ENCODE measurements around the gene ANKS1B.
A peak's percentile ranks its signal among the peaks of the same experiment; 100 is the strongest.
"Not testable (repeated sequence)": the region's sequence is repeated elsewhere in the genome, so short reads cannot be mapped to it uniquely, and the experiment has no call there.

The ANKS1B gene

GRCh38 chr12:99686142-99686541 lies 298.6 kb downstream of the ANKS1B start:
- no peak for DNase-seq

- DNase-seq, result no peak
These were observed 304.5 kb downstream of the ANKS1B start for GRCh38 chr12:99680276-99680675.

DNA sequence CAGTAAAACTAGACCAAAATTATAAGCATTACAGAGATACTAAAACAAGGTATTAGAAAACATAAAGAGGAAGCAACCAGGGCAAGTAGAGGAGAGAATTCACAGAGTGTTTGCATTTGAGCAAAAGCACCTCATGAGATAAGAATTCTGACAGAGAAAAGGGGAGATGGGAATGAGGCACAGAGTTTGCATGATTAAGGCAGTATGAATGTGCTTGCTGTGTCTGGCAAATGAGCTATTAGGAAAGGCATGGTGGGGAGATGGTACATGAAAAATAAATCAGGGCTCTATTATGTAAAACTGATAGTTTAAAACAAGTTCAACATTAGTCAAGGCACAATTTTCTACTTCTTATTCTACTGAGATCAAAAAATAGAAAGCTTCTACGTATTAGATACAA lies 314.1 kb downstream of the ANKS1B start:
- DNase-seq, result peak; percentile 85

DNA sequence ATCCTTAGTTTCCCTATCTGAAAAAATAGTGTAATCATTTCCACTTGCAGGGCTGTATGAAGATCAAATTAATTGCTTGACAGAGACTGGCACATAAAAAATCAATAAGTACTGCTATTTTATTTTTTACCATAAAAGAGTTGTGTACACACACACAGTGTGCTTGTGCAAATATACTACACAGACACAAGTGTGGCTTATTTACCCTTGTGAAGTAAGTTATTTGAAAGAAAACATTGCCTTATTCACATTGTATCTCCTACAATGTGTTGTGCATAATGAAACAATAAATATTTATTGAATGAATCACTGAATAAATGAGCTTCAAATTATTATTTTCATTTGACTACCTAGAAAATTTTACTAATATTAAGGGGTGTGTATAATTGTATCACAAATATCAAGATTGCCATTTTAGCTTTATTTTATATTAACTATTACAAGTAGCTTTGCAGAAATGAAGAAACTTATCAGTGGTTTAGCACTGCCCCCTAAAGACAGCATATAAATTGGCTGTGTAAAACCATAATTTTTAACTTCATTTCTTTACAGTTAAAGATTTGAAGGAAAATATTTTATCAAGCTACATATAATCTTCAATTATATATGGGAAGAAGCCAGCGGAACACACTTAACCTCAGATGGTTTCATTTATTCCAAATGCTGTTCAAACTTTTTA lies 325.9 kb downstream of the ANKS1B start:
- peak; percentile 4 for DNase-seq

- DNase-seq, result no peak
These were observed 335.2 kb downstream of the ANKS1B start for GRCh38 chr12:99649551-99649950.

DNA sequence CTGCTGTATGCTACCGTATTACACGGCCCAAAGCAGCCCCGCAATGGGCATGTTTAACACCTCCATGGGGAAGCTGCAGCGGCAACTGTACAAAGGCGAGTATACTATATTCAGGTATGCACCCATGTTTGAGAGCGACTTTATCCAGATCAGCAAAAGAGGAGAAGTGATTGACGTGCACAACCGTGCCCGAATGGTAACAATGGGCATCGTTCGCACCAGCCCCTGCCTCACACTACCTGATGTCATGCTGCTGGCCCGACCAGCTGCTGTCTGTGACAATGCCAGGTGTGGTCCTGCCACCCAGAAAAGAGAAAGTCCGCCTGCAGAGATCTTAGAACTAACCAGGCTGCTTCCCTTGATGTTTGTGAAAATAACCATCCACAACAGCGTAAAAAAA lies 336.6 kb downstream of the ANKS1B start:
- no peak for DNase-seq

GRCh38 chr12:99647453-99647852 lies 337.3 kb downstream of the ANKS1B start, which contains the start of gene GARIN6:
Gene GARIN6, plus strand, starts transcription at chr12:99647753. Its CDS starts 422 bp downstream, at chr12:99648175.
- no peak for DNase-seq

DNA sequence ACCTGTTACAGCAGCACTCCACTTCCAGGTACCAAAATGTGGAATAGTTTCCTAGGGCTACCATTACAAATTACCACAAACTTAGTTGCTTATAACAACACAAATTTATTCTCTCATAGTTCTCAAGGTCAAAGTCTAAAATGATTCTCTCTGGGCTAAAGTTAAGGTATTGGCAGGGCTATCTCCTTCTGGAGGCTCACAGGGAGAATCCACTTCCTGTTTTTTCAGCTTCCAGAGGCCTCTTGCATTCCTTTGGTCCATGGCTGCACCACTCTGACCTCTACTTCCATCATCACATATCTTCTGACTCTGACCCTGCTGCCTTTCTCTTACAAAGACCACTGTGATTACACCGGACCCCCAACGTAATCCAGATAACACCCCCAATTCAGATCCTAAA lies 340.1 kb downstream of the ANKS1B start:
- DNase-seq, result no peak

DNA sequence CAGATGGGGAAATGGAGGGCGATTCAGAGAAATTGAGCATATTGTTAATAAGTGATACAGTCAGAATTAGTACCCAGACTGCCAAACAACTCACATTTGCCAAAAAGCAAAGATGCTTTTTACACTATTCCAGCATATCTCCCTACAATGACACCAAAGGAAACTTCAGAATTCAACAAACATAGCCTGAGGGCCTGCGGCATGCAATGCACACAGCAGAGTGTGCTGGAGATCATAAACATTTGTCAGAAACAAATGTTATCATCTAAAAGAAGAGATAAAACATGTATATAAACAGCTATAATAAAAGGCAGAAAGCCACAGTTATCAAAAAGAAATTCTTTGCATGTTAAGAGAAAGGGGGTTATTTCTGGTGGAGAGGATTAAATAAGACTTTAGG lies 357.3 kb downstream of the ANKS1B start:
- DNase-seq, result peak; percentile 16

GRCh38 chr12:99624591-99624990 lies 360.1 kb downstream of the ANKS1B start:
- DNase-seq, result not testable (repeated sequence)

DNA sequence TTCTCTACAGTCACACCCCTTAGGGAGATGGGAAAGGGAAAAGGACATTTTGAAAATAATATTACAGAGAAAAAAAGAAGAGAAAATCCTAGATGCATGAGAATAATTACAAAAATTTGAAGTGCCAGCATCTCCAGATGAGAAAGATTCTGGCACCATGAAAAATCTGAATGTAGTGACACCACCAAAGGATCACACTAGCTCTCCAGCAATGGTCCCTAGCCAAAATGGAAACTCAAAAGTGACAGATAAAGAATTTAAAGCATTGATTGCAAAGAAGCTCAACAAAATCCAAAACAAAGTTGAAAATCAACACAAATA lies 364.6 kb downstream of the ANKS1B start:
- DNase-seq, result no peak

- peak; percentile 48 for DNase-seq
These were observed 365.2 kb downstream of the ANKS1B start for GRCh38 chr12:99619389-99620158.

- DNase-seq, result no peak
These were observed 366.1 kb downstream of the ANKS1B start for GRCh38 chr12:99618657-99619056.

DNA sequence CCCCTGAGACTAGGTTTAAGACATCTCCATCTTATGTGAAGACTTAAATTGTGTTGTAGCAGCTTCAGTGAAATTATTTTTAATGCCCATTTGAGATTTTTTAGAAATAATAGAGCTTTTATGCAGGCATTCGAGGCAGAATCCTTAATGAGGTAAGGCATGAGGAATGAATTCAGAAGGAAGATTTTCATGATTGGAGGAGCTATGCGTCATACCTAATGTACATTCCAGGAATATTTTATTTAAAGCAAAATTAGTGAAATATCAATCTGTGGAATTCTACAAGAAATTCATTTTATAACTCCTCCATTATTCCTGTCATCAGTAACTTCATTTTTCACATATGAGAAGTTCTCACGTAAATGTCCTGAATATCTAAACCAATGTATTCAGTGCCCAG lies 373.1 kb downstream of the ANKS1B start:
- peak; percentile 62 for DNase-seq

DNA sequence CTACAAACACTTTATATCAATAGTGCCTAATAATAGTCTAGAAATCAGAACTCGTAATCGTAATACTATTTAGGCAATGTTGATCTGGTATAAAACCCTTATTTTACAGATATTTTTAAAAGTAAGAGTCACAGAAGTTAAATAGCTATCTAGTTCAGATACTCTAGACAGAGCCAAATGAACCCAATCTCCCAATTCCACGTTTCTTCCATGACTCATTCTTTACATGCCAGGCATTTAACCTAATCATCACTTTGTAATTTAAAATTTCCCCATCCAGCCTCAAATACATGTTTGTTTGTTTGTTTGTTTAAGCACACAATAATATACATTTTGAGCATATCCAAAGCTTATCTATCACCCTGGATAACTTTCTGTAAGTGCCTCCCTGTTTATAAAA lies 373.6 kb downstream of the ANKS1B start:
- peak; percentile 58 for DNase-seq

GRCh38 chr12:99609455-99610181 lies 375.1 kb downstream of the ANKS1B start:
- DNase-seq, result no peak

DNA sequence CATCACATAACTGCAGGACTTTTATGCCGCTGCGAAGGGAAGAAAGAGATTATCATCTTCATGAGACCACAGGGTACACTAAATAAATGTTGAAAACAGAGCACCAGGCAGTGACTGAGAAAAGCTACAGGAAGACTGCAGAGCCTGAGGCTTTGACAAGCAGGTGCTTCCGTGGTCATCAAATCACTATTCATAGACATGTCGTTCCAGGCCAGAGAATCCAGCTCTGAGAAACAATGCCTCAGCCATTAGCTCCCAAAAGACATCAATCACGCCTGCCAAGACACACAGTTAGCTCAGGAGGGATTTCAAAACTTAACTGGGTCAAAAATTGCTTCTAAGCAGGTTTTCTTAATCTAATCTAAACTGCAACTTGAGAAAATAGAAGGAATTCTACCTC lies 384.3 kb downstream of the ANKS1B start:
- peak; percentile 48 for DNase-seq

- no peak for DNase-seq
These were observed 386.0 kb downstream of the ANKS1B start for GRCh38 chr12:99598785-99599184.

- no peak for DNase-seq
These were observed 388.0 kb downstream of the ANKS1B start for GRCh38 chr12:99596762-99597161.

DNA sequence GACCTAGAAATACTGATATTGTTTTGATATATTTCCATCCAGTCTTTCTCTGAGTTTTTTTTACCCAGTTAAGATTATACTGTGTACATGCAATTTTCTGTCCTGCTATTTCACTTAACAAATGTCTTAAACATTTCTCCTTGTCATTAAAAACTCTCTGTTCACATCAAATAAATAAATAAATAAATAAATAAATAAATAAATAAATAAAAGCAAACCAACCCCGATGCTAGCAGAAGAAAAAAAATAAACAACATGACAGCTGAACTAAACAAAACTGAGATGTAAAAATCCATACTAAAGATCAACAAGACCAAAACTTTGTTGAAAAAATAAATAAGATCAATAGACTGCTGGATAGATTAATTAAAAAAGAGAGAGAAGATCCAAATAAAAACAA lies 407.6 kb downstream of the ANKS1B start:
- DNase-seq, result not testable (repeated sequence)

DNA sequence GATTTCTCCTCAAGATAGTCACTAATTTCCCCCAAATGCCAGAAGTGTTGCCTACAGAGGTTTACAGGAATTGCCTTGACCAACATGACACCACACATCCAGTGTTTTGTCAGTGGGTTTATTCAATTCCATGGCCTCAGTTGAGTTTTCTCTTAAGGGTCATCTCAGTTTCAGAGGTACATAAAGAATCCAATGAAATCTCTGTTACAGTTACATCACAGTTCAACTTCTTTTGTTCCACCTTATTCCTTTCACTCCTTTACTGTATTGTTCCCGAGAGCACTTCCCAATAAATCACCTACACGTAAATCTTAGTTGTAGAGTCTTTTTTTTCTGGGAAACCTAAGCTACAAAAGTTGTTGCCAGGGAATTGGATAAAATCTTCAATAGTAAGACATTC lies 410.8 kb downstream of the ANKS1B start:
- no peak for DNase-seq

DNA sequence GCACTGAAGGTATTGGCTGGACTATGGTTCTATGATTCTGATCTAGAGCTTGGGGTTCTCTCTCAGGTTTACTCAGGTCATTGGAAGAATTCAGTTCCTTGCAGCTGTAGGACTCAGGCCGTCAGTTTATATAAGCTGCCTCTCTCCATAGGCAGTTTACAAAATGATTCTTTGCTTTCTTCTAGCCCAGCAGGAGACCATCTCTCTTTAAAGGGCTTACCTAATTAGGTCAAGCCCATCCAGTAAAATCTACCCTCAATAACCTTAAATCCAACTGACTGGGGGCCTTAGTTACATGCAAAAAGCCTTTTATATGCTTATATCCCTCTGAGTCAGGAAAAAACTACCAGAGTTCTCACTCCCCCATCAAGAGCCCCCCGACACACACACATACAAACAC lies 417.7 kb downstream of the ANKS1B start:
- DNase-seq, result no peak

GRCh38 chr12:99558109-99558508 lies 426.6 kb downstream of the ANKS1B start:
- no peak for DNase-seq

- no peak for DNase-seq
These were observed 431.3 kb downstream of the ANKS1B start for GRCh38 chr12:99553461-99553860.
